GM21360 (cell line): ENCODE data around the gene PDGFC.

Experiments
- ATAC-seq: cut with Tn5 transposase; IDR thresholded peaks from one replicate; pipeline ENCODE4 v1.9.1; 2021; ENCODE audit warnings: mild to moderate bottlenecking, moderate library complexity; ENCODE audit not compliant: unreplicated experiment

Gene PDGFC

GRCh38 chr4:156790866-156791265 is 180.7 kb downstream of the PDGFC start:
- ATAC-seq, result no peak

DNA sequence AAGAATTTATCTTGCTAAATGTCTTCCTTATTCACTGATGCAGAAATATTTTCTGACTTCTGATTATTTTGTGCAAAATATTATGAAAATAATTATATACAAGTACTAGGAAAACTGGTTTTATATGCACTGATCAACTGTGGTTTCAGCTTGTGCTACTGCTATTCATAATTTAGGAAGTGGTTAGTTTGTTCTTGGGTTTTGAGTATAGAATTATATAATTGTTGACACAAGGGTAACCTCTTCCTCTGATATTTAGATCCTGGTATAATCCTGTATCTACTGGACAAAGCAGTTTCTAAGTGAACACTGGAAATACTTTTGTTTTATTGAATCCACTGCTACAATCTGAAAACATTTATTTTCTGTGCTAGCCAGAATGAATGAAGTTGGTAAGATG is 182.8 kb downstream of the PDGFC start:
- no peak for ATAC-seq

- no peak for ATAC-seq
Observed at GRCh38 chr4:156786713-156787112, 184.9 kb downstream of the PDGFC start.

DNA sequence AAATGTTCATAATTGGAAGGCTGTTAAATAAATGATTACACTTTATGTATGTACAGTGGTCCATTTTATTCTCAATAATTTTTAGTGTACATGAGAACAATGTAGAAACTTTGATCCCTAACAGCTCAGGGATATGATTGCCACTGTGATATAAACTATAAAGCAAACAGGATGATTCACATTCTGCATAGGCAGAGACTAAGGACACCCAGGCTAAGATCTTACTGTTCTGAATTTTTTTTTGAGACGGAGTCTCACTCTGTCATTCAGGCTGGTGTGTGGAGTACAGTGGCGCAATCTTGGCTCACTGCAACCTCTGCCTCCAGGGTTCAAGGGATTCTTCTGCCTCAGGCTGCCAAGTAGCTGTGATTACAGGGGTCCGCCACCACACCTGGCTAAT is 186.6 kb downstream of the PDGFC start:
- no peak for ATAC-seq

- no peak for ATAC-seq
Observed at GRCh38 chr4:156783966-156784365, 187.6 kb downstream of the PDGFC start.

- ATAC-seq, result no peak
Observed at GRCh38 chr4:156782491-156782890, 189.1 kb downstream of the PDGFC start.

DNA sequence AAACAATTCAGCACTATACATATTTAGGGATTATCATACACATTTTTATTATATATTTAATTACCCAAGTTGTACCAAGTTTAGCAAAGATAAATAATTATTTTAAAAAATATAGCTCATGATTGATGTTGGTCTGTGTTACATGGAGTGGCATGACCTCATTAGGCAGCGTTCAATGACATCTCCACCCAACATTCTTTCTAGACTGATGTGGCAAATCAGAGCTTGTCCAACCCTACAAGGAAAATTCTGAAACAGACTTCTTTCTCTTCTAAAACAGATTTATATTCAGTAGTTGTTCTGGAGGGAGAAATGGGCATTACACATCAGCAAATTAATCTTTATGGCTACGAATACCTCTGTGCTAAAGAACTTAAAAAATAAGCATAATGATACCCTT is 189.7 kb downstream of the PDGFC start:
- no peak for ATAC-seq

GRCh38 chr4:156779774-156780173 is 191.8 kb downstream of the PDGFC start:
- ATAC-seq, result no peak

DNA sequence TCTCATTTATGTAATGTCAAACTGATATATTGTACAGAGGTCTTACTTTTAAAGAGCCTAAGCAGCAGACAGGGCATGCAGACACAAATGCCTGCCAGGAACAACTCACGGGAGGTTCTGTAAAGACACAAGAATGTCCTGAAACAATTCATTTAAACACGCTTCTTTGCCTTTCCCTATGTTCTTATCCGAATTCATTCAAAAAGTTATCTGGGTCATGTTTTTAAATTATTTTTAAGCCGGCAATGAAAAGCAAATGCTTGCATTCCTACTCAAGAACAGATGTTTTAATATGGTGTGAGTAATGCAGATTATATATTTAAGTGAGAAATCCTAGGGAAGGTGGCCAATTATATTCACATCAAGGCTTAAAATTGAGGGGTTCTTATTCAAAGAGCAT is 192.6 kb downstream of the PDGFC start:
- no peak for ATAC-seq

DNA sequence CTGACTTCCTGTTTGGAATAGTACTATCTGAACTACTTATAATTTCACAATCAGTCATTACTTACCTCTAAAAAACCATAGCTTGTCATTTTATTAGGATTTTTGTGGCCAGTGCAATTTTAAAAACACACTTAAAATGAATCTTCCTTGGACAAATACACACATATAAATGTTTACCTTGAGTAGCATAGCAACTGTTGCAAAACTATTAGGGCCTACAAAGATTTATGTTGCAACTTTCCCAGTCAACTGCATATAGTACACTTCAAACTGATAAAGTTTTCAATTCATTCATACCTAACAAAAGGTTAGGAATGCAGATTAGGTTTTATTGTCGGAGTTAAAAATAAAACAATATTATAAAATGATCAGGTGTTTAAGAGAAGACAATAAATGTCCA is 193.0 kb downstream of the PDGFC start:
- ATAC-seq, result no peak

DNA sequence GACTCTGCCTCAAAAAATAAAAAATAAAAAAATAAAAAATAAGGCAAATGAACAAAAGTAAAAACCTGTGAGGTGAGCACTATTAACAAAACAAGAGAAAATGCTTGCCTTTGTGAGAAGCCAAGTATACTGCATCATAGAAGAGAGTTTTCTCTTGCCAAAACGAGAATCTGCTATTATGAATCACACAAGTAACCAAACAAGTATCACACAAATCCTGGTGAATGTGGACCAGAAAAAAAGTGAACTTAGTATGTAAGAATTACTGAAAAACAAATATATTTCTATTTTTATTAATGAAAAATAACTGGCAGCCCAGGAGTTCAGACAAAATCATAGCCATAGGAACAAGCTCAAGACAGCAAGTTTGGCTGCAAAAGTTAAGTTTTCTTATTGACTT is 193.5 kb downstream of the PDGFC start:
- ATAC-seq, result no peak

DNA sequence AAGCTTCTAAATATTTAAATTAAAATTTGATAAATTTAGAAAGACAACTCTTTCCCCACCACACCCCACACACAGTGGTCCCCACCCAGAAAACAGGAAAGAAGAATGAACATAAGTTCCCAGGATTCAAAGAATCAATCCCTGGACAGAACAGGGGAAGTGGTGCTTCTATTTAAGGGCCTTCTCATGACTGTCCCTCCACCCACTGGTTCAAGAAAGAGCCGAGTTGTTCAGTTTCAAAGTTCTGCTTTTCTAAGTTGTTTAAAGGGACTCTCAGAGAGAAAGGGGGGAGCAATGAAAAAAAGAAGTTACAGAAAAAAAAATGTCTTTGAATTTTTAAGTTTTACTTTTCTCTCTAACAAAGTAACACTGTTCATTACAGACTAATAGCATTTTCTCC is 195.8 kb downstream of the PDGFC start:
- no peak for ATAC-seq

DNA sequence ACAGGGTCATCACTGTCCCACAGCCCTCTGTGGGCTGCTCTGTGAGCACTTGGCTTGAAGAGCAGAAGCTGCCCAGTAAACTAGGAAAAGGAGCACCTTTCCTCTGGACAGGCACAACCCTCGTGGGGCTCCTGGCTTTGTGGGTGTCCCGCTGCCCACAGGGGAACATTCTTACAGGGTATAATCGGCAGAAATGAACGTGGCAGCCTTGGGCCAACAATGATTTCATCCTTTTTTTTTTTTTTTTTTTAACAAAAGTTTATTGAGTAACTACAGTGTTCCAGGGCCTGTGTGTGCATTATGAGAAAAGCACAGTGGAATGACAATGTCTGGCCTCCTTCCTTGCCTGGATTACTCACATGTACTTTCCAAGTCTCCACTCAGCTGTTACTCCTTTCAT is 197.2 kb downstream of the PDGFC start:
- ATAC-seq, result no peak

- ATAC-seq, result no peak
Observed at GRCh38 chr4:156773648-156774357, 197.8 kb downstream of the PDGFC start.

DNA sequence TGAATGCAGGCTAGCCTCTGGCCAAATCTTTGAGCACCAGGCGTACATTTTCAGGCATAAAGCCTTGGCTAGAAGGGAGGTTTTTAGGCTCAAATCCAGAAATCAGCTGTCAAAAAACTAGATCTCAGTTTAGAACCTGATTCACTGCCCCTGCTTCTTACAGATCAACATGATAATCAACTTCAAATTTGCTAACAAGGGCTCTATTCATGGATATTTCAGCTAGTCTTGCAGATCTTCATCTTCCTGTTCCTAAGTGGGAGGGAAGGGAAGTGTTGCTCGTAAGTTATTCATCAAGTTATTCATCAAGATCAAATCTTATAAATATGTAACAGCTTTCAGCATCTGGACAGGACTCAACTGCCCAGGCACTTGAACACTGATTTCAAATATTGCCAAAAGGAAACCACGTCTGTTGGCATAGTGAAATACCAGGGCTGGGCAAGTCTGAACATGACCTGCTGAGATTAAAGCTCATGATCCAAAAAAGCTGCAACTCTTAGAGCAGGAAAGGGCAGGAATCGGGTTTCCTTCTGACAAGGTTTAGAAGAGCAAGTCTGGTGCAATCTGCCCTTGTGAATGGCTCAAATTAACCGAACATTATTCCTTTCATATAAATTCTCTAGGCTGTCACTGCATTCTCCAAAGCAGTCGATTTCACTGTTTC is 200.3 kb downstream of the PDGFC start:
- no peak for ATAC-seq

GRCh38 chr4:156770140-156770539 is 201.5 kb downstream of the PDGFC start:
- no peak for ATAC-seq

DNA sequence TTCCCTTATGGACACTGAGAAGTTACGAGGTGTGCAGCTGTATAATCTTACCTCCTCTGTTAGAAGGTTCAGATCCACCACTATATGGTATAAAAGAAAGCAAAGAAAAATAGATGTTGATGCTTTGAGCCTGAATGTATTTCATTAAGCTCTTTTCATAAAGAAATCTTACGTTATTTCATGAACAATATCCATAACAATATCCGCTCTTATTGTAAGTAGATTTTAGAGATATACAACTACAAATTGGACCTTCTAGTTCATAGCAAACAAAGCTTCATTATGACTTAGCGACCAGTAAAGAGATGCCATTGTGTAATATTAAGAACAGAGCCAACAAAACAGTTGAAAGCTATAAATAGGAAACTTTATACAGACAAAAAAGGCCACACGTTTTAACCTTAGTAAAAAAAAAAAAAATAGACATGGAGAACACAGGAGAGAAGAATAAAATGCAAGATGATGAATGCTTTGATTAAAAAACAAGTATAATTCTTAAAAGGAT is 203.6 kb downstream of the PDGFC start:
- ATAC-seq, result no peak

GRCh38 chr4:156766846-156767245 is 204.8 kb downstream of the PDGFC start:
- ATAC-seq, result no peak

DNA sequence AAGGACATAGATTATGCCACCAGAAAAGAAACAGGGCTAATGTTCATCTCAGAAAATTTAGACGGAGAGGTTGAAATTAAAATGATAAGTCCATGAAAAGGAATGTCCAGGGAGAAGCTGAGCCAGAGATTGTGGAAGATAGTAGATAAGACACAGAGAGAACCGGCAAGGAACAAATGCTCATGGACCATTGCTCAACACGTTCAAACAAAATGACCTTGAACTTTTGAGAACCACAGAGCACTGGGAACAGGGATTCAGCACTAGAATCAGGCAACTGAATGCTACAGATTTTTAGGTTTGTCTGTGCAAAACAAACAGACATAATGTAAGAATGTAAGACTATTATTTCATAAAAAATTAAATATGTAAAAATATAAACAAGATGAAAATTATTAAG is 206.3 kb downstream of the PDGFC start:
- no peak for ATAC-seq

- no peak for ATAC-seq
Observed at GRCh38 chr4:156764846-156765245, 206.8 kb downstream of the PDGFC start.

DNA sequence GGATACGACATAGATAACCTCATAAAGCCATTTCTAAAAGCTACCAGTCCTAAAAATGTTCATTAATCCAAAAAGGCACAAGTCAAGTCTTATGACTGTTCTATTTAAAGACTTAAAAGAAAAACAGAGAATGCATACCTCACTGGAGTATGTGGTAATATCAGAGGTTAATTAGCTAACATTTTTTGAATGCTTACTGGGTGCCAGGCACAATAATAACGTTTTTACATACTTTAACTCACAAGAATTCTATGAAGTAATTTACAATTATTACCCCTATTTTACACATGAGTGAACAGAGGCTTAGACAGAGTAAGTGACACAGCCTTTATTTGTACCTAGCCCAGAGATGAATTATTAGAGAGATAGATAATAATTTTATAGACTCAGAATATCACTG is 207.5 kb downstream of the PDGFC start:
- no peak for ATAC-seq

- ATAC-seq, result no peak
Observed at GRCh38 chr4:156763511-156763910, 208.1 kb downstream of the PDGFC start.

DNA sequence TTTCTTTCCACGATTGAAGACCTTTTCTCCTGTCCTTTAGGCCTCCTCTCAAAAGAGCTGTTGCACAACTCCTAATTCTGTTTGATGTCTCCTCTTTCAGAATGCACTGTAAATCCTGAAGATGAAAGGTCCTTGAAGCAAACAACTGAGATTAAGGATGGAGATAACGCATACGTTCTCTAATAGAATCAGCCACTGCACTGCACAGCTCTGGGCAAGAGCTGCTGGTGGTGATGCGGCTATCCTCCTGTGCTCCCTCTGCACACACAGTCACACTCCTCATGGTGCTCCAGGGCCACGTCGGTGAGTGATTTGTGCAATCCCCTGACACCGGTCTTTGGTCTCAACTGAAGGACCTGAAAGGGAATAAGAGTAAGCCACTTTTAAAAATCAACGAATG is 208.7 kb downstream of the PDGFC start:
- no peak for ATAC-seq
